ENCODE results near the gene FBXW2. TPM values are rescaled to one million over a fixed set of nuclear protein-coding genes. Genes with fewer than 3 reads are reported as not detected.

Gene FBXW2
- total RNA-seq, 1 donor from 2014 or later: 58.4 TPM

GRCh38 chr9:120712539-120713031 lies 80.6 kb downstream of the FBXW2 start:
- Mint-ChIP-seq H3K36me3 (ENCODE audit: low read depth, unreplicated experiment) (no peaks in the 10 kb centered on the region), H3K9me3 (ENCODE audit: unreplicated experiment) (no peaks in the 10 kb centered on the region), H3K4me1 (ENCODE audit: unreplicated experiment) (peaks cover 3% of the 10 kb centered on the region), H3K4me3 (ENCODE audit: unreplicated experiment) (peak overlapping the region; percentile 89), H3K27ac (ENCODE audit: unreplicated experiment) (peak overlapping the region; percentile 48), H3K27me3 (ENCODE audit: unreplicated experiment) (peaks cover 3% of the 10 kb centered on the region)
- DNase-seq (ENCODE audit: low spot score): no peak
- no peak for TF ChIP-seq CTCF (IDR thresholded peaks at IDR 0.05; ENCODE audit: unreplicated experiment)

- Mint-ChIP-seq H3K27me3 (ENCODE audit: unreplicated experiment) (peaks cover 3% of the 10 kb centered on the region), H3K4me3 (ENCODE audit: unreplicated experiment) (no peak overlapping the region), H3K36me3 (ENCODE audit: low read depth, unreplicated experiment) (no peaks in the 10 kb centered on the region), H3K9me3 (ENCODE audit: unreplicated experiment) (no peaks in the 10 kb centered on the region), H3K27ac (ENCODE audit: unreplicated experiment) (no peak overlapping the region), H3K4me1 (ENCODE audit: unreplicated experiment) (peaks cover 3% of the 10 kb centered on the region)
- no peak for DNase-seq (ENCODE audit: low spot score)
- no peak for TF ChIP-seq CTCF (IDR thresholded peaks at IDR 0.05; ENCODE audit: unreplicated experiment)
Observed at GRCh38 chr9:120711841-120712538, 81.2 kb downstream of the FBXW2 start.

- H3K4me3 Mint-ChIP-seq (ENCODE audit: unreplicated experiment): no peak overlapping the region
- no peak for TF ChIP-seq CTCF (IDR thresholded peaks at IDR 0.05; ENCODE audit: unreplicated experiment)
- H3K36me3 Mint-ChIP-seq (ENCODE audit: low read depth, unreplicated experiment): no peaks in the 10 kb centered on the region
- H3K27ac Mint-ChIP-seq (ENCODE audit: unreplicated experiment): no peak overlapping the region
- no peaks in the 10 kb centered on the region for H3K9me3 Mint-ChIP-seq (ENCODE audit: unreplicated experiment)
- peaks cover 3% of the 10 kb centered on the region for H3K27me3 Mint-ChIP-seq (ENCODE audit: unreplicated experiment)
- peaks cover 3% of the 10 kb centered on the region for H3K4me1 Mint-ChIP-seq (ENCODE audit: unreplicated experiment)
- no peak for DNase-seq (ENCODE audit: low spot score)
Observed at GRCh38 chr9:120711354-120711753, 81.9 kb downstream of the FBXW2 start.

GRCh38 chr9:120710110-120710981 lies 82.9 kb downstream of the FBXW2 start:
- no peak for DNase-seq (ENCODE audit: low spot score)
- Mint-ChIP-seq H3K27me3 (ENCODE audit: unreplicated experiment) (no peaks in the 10 kb centered on the region), H3K4me1 (ENCODE audit: unreplicated experiment) (peaks cover 3% of the 10 kb centered on the region), H3K4me3 (ENCODE audit: unreplicated experiment) (no peak overlapping the region), H3K27ac (ENCODE audit: unreplicated experiment) (no peak overlapping the region), H3K9me3 (ENCODE audit: unreplicated experiment) (no peaks in the 10 kb centered on the region), H3K36me3 (ENCODE audit: low read depth, unreplicated experiment) (no peaks in the 10 kb centered on the region)
- TF ChIP-seq CTCF (IDR thresholded peaks at IDR 0.05; ENCODE audit: unreplicated experiment): no peak

Measured in endothelial cell (in vitro differentiated cells).